SK-N-SH (cell line): Measurements from ENCODE around the gene PTPRD. TPM values are rescaled to one million over a fixed set of nuclear protein-coding genes. Genes with fewer than 3 reads are reported as not detected.

Experiments
- CTCF ChIA-PET: fragments of 300-600, 350-600 bp; formaldehyde crosslinking; extraction: SDS; loops from one replicate; lab custom pipeline; 2021; lab: Yijun Ruan, JAX
- POLR2A ChIA-PET: fragments of 350-600 bp; sonication (Branson Sonifier 250); formaldehyde crosslinking; extraction: SDS; loops from one replicate; lab custom pipeline; 2020; ENCODE audit warnings: antibody characterized with exemption, inconsistent platforms; lab: Yijun Ruan, JAX
- DNase-seq: peaks from one replicate; pipeline ENCODE4 v3.0.0; 2012
- H2AFZ ChIP-seq: fragments of 200-600 bp; sonication (generic); 2 replicates; pipeline ENCODE4 v1.8.1; 2016; ENCODE audit warnings: antibody characterized with exemption, mild to moderate bottlenecking, low read depth
- H3F3A ChIP-seq: fragments of 200-600 bp; sonication (generic); replicated peaks from 2 replicates; pipeline ENCODE3; 2016; ENCODE audit warnings: antibody characterized with exemption, mild to moderate bottlenecking; ENCODE audit not compliant: insufficient read depth
- H3K27ac ChIP-seq, 2 experiments: fragments of 200-500 bp in 1 of 2; fragments of 200-600 bp in 1 of 2; sonication (Bioruptor generic) in 1 of 2; sonication (generic), shearing (Covaris generic) in 1 of 2; 2 replicates each; pipeline versions ENCODE4 v1.5.1 to v1.6.1; 2014 to 2016; ENCODE audit warnings: low read depth in 2 of 2, inconsistent platforms in 1 of 2, low read length in 1 of 2, mild to moderate bottlenecking in 1 of 2, mixed read lengths in 1 of 2
- H3K27me3 ChIP-seq: fragments of 200-600 bp; sonication (generic), shearing (Covaris generic); 2 replicates; pipeline ENCODE4 v1.6.1; 2016; ENCODE audit warnings: mixed run types; ENCODE audit not compliant: insufficient read depth
- H3K36me3 ChIP-seq, 2 experiments: fragments of 200-500 bp in 1 of 2; fragments of 200-600 bp in 1 of 2; sonication (Bioruptor generic) in 1 of 2; sonication (generic) in 1 of 2; replicated peaks in 1 of 2; 2 replicates each; pipeline versions ENCODE3 to v1.5.1; 2014 to 2016; ENCODE audit warnings: low read length in 1 of 2, mild to moderate bottlenecking in 1 of 2; ENCODE audit not compliant: insufficient read depth in 2 of 2, control insufficient read depth in 1 of 2
- H3K4me1 ChIP-seq, 2 experiments: fragments of 200-500 bp in 1 of 2; fragments of 200-600 bp in 1 of 2; sonication (Bioruptor generic) in 1 of 2; sonication (generic), shearing (Covaris generic) in 1 of 2; 2 replicates each; pipeline versions ENCODE4 v1.5.1 to v1.6.1; 2014 to 2016; ENCODE audit warnings: low read depth in 1 of 2, low read length in 1 of 2, mixed run types in 1 of 2; ENCODE audit not compliant: insufficient read depth in 2 of 2, control insufficient read depth in 1 of 2
- H3K4me2 ChIP-seq: fragments of 200-600 bp; sonication (generic), shearing (Covaris generic); 2 replicates; pipeline ENCODE4 v1.6.1; 2017; ENCODE audit warnings: mixed run types
- H3K4me3 ChIP-seq, 2 experiments: fragments of 200-500 bp in 1 of 2; fragments of 200-600 bp in 1 of 2; sonication (Bioruptor generic) in 1 of 2; sonication (generic), shearing (Covaris generic) in 1 of 2; 2 replicates each; pipeline versions ENCODE4 v1.5.1 to v1.8.1; 2014 to 2016; ENCODE audit warnings: low read depth in 2 of 2, inconsistent platforms in 1 of 2, low read length in 1 of 2, mild to moderate bottlenecking in 1 of 2, mixed read lengths in 1 of 2, moderate library complexity in 1 of 2
- H3K79me2 ChIP-seq: fragments of 200-600 bp; sonication (generic); 2 replicates; pipeline ENCODE4 v1.8.1; 2017; ENCODE audit warnings: mild to moderate bottlenecking; ENCODE audit not compliant: insufficient read depth
- H3K9ac ChIP-seq: fragments of 200-600 bp; sonication (generic); 2 replicates; pipeline ENCODE4 v1.6.1; 2017; ENCODE audit warnings: mixed run types
- H3K9me2 ChIP-seq: fragments of 200-600 bp; sonication (generic); 2 replicates; pipeline ENCODE4 v1.6.1; 2017; ENCODE audit warnings: mixed run types
- H3K9me3 ChIP-seq: fragments of 200-600 bp; sonication (generic); 2 replicates; pipeline ENCODE4 v1.6.1; 2017; ENCODE audit warnings: mixed run types, mild to moderate bottlenecking, moderate library complexity
- H4K20me1 ChIP-seq: fragments of 200-600 bp; sonication (generic); 2 replicates; pipeline ENCODE4 v1.6.1; 2017; ENCODE audit warnings: mild to moderate bottlenecking, mixed run types; ENCODE audit not compliant: insufficient read depth
- CTCF ChIP-seq: fragments of 200-600 bp; sonication (generic); IDR thresholded peaks from 2 replicates; pipeline ENCODE4 v1.6.1; 2017; ENCODE audit warnings: antibody characterized with exemption, mild to moderate bottlenecking, moderate library complexity
- EP300 ChIP-seq, 2 experiments: IDR thresholded peaks; 2 replicates each; pipeline versions ENCODE4 v1.4.0 to v1.6.1; 2012; ENCODE audit warnings: borderline replicate concordance in 1 of 2, low read depth in 1 of 2, low read length in 1 of 2
- EZH2phosphoT487 ChIP-seq: fragments of 200-600 bp; sonication (generic); IDR thresholded peaks from 2 replicates; pipeline ENCODE4 v1.6.1; 2017; ENCODE audit warnings: low read depth, mixed run types, mild to moderate bottlenecking, antibody characterized with exemption, moderate library complexity, borderline replicate concordance
- FOXJ3 ChIP-seq: sonication (generic); formaldehyde crosslinking; IDR thresholded peaks from 2 replicates; pipeline ENCODE4 v1.5.1; 2020; ENCODE audit warnings: mild to moderate bottlenecking, missing genetic modification reagents
- GATA2 ChIP-seq: sonication (generic); formaldehyde crosslinking; IDR thresholded peaks from 2 replicates; pipeline ENCODE4 v1.5.0; 2020; ENCODE audit warnings: mild to moderate bottlenecking, missing genetic modification reagents
- MAX ChIP-seq: IDR thresholded peaks from 2 replicates; pipeline ENCODE4 v1.4.0; 2012; ENCODE audit warnings: low read depth
- NRF1 ChIP-seq: IDR thresholded peaks from 2 replicates; pipeline ENCODE4 v1.6.1; 2012; ENCODE audit warnings: low read depth, mild to moderate bottlenecking, low read length
- PBX3 ChIP-seq: IDR thresholded peaks from 2 replicates; pipeline ENCODE4; 2012
- POLR2AphosphoS5 ChIP-seq: IDR thresholded peaks from 2 replicates; pipeline ENCODE4 v1.6.1; 2012; ENCODE audit warnings: low read depth, low read length
- REST ChIP-seq: IDR thresholded peaks from 2 replicates; pipeline ENCODE4 v1.6.1; 2012; ENCODE audit warnings: mild to moderate bottlenecking, low read depth, low read length, moderate library complexity
- TAF1 ChIP-seq: IDR thresholded peaks from 2 replicates; pipeline ENCODE4 v1.6.1; 2012; ENCODE audit warnings: low read depth, mild to moderate bottlenecking, low read length, moderate library complexity, borderline replicate concordance
- TCF12 ChIP-seq: IDR thresholded peaks from 2 replicates; pipeline ENCODE4 v1.4.0; 2012
- USF2 ChIP-seq: fragments of 150-350 bp; IDR thresholded peaks from 2 replicates; pipeline ENCODE4 v1.6.1; 2017; ENCODE audit warnings: antibody characterized with exemption, low read length, low read depth, borderline replicate concordance
- YY1 ChIP-seq: IDR thresholded peaks from 2 replicates; pipeline ENCODE4 v1.4.0; 2012; ENCODE audit warnings: low read depth, mild to moderate bottlenecking
- WGBS: methylation state at CpG from one replicate; pipeline ENCODE4 v1.1.6; 2017; ENCODE audit warnings: low lambda C conversion rate; 5-methylcytosine and 5-hydroxymethylcytosine counted together
- polyA plus RNA-seq, 3 experiments: library from polyadenylated mRNA; depleted of rRNA; stranded (reverse); fragments of >200 nt; gene quantifications; 2 replicates each; pipeline ENCODE4 v1.2.3, GENCODE V29; 2012

The PTPRD gene
- polyA plus RNA-seq, 1 of the 3 experiments (the other 2 are of a cell fraction): 0.15 TPM

GRCh38 chr9:10127867-10128266 is 484.9 kb downstream of the PTPRD start (continued):
- TF ChIP-seq USF2: no peak

GRCh38 chr9:10112798-10113197 is 500.0 kb downstream of the PTPRD start:
- Histone ChIP-seq H3K9me3 (no peaks in the 10 kb centered on the region), H2AFZ (no peak overlapping the region), H3K9me2 (no peaks in the 10 kb centered on the region), H3K4me3 (no peak overlapping the region), H3K27ac (no peak overlapping the region), H3K4me2 (no peak overlapping the region), H3K27me3 (no peaks in the 10 kb centered on the region), H3K9ac (no peak overlapping the region), H3K36me3 (no peaks in the 10 kb centered on the region), H3K4me1 (no peaks in the 10 kb centered on the region), H3F3A (no peaks in the 10 kb centered on the region), H3K79me2 (no peaks in the 10 kb centered on the region), H4K20me1 (no peaks in the 10 kb centered on the region)
- CTCF ChIA-PET: no interaction called here
- WGBS: 22% methylated on average over 4 of the region's 4 CpGs
- POLR2A ChIA-PET: no interaction called here
- no peak for DNase-seq
- TF ChIP-seq NRF1 (no peak), EP300 (IDR thresholded peaks at IDR 0.05; ENCODE audit: borderline replicate concordance in 1 of 2, low read depth in 1 of 2, low read length in 1 of 2) (no peak), PBX3 (no peak), MAX (no peak), FOXJ3 (CRISPR knock-in tag) (no peak), POLR2AphosphoS5 (no peak), TCF12 (no peak), EZH2phosphoT487 (no peak), TAF1 (no peak), YY1 (no peak), GATA2 (CRISPR knock-in tag) (no peak)

- H3K9ac ChIP-seq: no peak overlapping the region
- no peaks in the 10 kb centered on the region for H3K79me2 ChIP-seq
- ChIA-PET POLR2A (no interaction called here), CTCF (no interaction called here)
- H3K4me1 ChIP-seq: no peaks in the 10 kb centered on the region
- no peak overlapping the region for H2AFZ ChIP-seq
- WGBS: 0% methylated on average over 2 of the region's 2 CpGs
- H3K27ac ChIP-seq: no peak overlapping the region
- no peaks in the 10 kb centered on the region for H3F3A ChIP-seq
- no peaks in the 10 kb centered on the region for H4K20me1 ChIP-seq
- H3K4me2 ChIP-seq: no peak overlapping the region
- H3K27me3 ChIP-seq: no peaks in the 10 kb centered on the region
- no peaks in the 10 kb centered on the region for H3K9me3 ChIP-seq
- TF ChIP-seq CTCF: no peak
- no peak for TF ChIP-seq GATA2 (CRISPR knock-in tag)
- TF ChIP-seq USF2: no peak
- no peak for TF ChIP-seq NRF1
- no peak for TF ChIP-seq REST
- no peak for TF ChIP-seq POLR2AphosphoS5
- TF ChIP-seq, all 33 proteins: peak for 0
- H3K4me3 ChIP-seq: no peak overlapping the region
- no peaks in the 10 kb centered on the region for H3K9me2 ChIP-seq
- no peak for DNase-seq
- H3K36me3 ChIP-seq: no peaks in the 10 kb centered on the region
Measured at GRCh38 chr9:10112070-10112469, 500.7 kb downstream of the PTPRD start.
